Hepatocyte (in vitro differentiated cells): ENCODE results near the gene NSUN6. TPM values are rescaled to one million over a fixed set of nuclear protein-coding genes. Genes with fewer than 3 reads are reported as not detected.
"Not testable (repeated sequence)": the region's sequence is repeated elsewhere in the genome, so short reads cannot be mapped to it uniquely, and the experiment has no call there.

Experiments
- DNase-seq: peaks from one replicate; pipeline ENCODE4 v3.0.0-alpha.2; 2016; ENCODE audit warnings: low spot score
- H2AFZ ChIP-seq: fragments of 200-600 bp; sonication (generic); 2 replicates; pipeline ENCODE4 v1.6.0; 2016; ENCODE audit warnings: antibody characterized with exemption, mild to moderate bottlenecking
- H3K27ac ChIP-seq: fragments of 200-600 bp; sonication (generic); 2 replicates; pipeline ENCODE4 v1.5.1; 2016; ENCODE audit warnings: mild to moderate bottlenecking
- H3K27me3 ChIP-seq: fragments of 200-600 bp; sonication (generic); 2 replicates; pipeline ENCODE4 v1.6.1; 2016
- H3K36me3 ChIP-seq: fragments of 200-600 bp; sonication (generic); replicated peaks from 2 replicates; pipeline ENCODE4 v1.5.1; 2016; ENCODE audit warnings: low read depth; ENCODE audit not compliant: insufficient read depth
- H3K4me1 ChIP-seq: fragments of 200-600 bp; sonication (generic); 2 replicates; pipeline ENCODE4 v1.5.1; 2016; ENCODE audit warnings: mild to moderate bottlenecking, moderate library complexity; ENCODE audit not compliant: insufficient read depth
- H3K4me2 ChIP-seq: fragments of 200-600 bp; sonication (generic); 2 replicates; pipeline ENCODE4 v1.6.0; 2016
- H3K4me3 ChIP-seq: fragments of 200-600 bp; sonication (generic); 2 replicates; pipeline ENCODE4 v1.5.1; 2016; ENCODE audit warnings: mild to moderate bottlenecking
- H3K79me2 ChIP-seq: fragments of 200-600 bp; sonication (generic); 2 replicates; pipeline ENCODE4 v1.6.0; 2017; ENCODE audit warnings: mild to moderate bottlenecking
- H3K9me2 ChIP-seq: fragments of 200-600 bp; sonication (generic); replicated peaks from 2 replicates; pipeline ENCODE4 v1.6.0; 2017; ENCODE audit warnings: mild to moderate bottlenecking; ENCODE audit not compliant: insufficient read depth
- H3K9me3 ChIP-seq: fragments of 200-600 bp; sonication (generic); 2 replicates; pipeline ENCODE4 v1.5.1; 2016; ENCODE audit warnings: low read depth, mild to moderate bottlenecking
- H4K20me1 ChIP-seq: fragments of 200-600 bp; sonication (generic); 2 replicates; pipeline ENCODE4 v1.6.0; 2016; ENCODE audit warnings: mild to moderate bottlenecking; ENCODE audit not compliant: insufficient read depth, poor library complexity, severe bottlenecking
- EZH2 ChIP-seq: fragments of 200-600 bp; sonication (generic); IDR thresholded peaks from 2 replicates; pipeline ENCODE4 v1.6.1; 2016; ENCODE audit warnings: antibody characterized with exemption, mild to moderate bottlenecking, borderline replicate concordance
- EZH2phosphoT487 ChIP-seq: fragments of 200-600 bp; sonication (generic); IDR thresholded peaks from one replicate; pipeline ENCODE4 v1.6.1; 2018; ENCODE audit warnings: antibody characterized with exemption, mild to moderate bottlenecking, low read depth, moderate library complexity; ENCODE audit not compliant: unreplicated experiment, severe bottlenecking
- WGBS: methylation state at CpG from one replicate; pipeline ENCODE4 v1.1.6; 2016; ENCODE audit warnings: low lambda C conversion rate; ENCODE audit errors: missing lambda C conversion rate; 5-methylcytosine and 5-hydroxymethylcytosine counted together
- polyA plus RNA-seq: library from polyadenylated mRNA; unstranded; fragments of >200 nt; fragmentation: Nextera tagmentation; extraction: Ambion mirVana; gene quantifications from 2 replicates; pipeline ENCODE4 v1.2.1, GENCODE V29; 2016
- total RNA-seq: library from RNA; depleted of rRNA; stranded (reverse); fragments of >200 nt; gene quantifications from 2 replicates; pipeline ENCODE4 v1.2.3, GENCODE V29; 2014
- TF ChIP-seq, protein P1 (sequence below): fragments of 200-600 bp; sonication (generic); IDR thresholded peaks from 2 replicates; pipeline ENCODE4 v1.5.1; 2016; ENCODE audit warnings: antibody characterized with exemption, mild to moderate bottlenecking; ENCODE audit not compliant: poor library complexity

The NSUN6 gene
- total and polyA plus RNA-seq, 2 experiments from 2014 or later, result 12.2 to 14.6 TPM

DNA sequence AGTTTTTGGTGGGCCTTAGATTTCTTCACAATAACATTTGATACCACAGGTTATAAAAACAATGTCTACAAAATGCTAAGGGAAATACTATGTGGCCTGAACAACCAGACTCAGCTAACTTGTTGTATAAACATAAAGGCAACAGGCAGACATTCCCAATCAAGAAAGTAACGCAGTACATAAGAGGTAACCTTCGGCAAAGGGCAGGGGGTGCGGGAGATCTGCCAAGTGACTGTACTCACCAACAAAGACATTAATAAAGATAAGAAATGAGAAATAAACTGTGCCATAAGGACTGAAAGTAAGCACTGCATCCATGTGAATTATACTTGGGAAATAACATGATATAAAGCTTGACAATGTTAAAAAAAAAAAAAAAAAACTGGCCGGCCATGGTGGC lies 15.4 kb downstream of the NSUN6 start:
- H3K9me2 ChIP-seq, result no peaks in the 10 kb centered on the region
- no peak overlapping the region for H3K27ac ChIP-seq
- H3K79me2 ChIP-seq, result no peaks in the 10 kb centered on the region
- TF ChIP-seq EZH2phosphoT487 (no peak), EZH2 (no peak)
- TF ChIP-seq, protein P1, sequence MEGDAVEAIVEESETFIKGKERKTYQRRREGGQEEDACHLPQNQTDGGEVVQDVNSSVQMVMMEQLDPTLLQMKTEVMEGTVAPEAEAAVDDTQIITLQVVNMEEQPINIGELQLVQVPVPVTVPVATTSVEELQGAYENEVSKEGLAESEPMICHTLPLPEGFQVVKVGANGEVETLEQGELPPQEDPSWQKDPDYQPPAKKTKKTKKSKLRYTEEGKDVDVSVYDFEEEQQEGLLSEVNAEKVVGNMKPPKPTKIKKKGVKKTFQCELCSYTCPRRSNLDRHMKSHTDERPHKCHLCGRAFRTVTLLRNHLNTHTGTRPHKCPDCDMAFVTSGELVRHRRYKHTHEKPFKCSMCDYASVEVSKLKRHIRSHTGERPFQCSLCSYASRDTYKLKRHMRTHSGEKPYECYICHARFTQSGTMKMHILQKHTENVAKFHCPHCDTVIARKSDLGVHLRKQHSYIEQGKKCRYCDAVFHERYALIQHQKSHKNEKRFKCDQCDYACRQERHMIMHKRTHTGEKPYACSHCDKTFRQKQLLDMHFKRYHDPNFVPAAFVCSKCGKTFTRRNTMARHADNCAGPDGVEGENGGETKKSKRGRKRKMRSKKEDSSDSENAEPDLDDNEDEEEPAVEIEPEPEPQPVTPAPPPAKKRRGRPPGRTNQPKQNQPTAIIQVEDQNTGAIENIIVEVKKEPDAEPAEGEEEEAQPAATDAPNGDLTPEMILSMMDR, result no peak
- no peaks in the 10 kb centered on the region for H3K9me3 ChIP-seq
- H2AFZ ChIP-seq, result no peak overlapping the region
- no peak overlapping the region for H3K4me3 ChIP-seq
- no peaks in the 10 kb centered on the region for H4K20me1 ChIP-seq
- H3K36me3 ChIP-seq, result no peaks in the 10 kb centered on the region
- no peak overlapping the region for H3K4me2 ChIP-seq
- H3K4me1 ChIP-seq, result no peaks in the 10 kb centered on the region
- H3K27me3 ChIP-seq, result no peaks in the 10 kb centered on the region
- WGBS, result 85% methylated on average over 4 of the region's 4 CpGs
- no peak for DNase-seq

DNA sequence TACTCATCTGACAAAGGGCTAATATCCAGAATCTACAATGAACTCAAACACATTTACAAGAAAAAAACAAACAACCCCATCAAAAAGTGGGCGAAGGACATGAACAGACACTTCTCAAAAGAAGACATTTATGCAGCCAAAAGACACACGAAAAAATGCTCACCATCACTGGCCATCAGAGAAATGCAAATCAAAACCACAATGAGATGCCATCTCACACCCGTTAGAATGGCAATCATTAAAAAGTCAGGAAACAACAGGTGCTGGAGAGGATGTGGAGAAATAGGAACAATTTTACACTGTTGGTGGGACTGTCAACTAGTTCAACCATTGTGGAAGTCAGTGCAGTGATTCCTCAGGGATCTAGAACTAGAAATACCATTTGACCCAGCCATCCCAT lies 18.9 kb downstream of the NSUN6 start:
- DNase-seq, H3K79me2 ChIP-seq, H3K4me3 ChIP-seq, H3K4me2 ChIP-seq, H3K27ac ChIP-seq, H3K27me3 ChIP-seq, H4K20me1 ChIP-seq, H3K9me3 ChIP-seq, H3K9me2 ChIP-seq, H2AFZ ChIP-seq, H3K36me3 ChIP-seq, H3K4me1 ChIP-seq: not testable (repeated sequence)
- WGBS, result 96% methylated on average over 2 of the region's 3 CpGs

DNA sequence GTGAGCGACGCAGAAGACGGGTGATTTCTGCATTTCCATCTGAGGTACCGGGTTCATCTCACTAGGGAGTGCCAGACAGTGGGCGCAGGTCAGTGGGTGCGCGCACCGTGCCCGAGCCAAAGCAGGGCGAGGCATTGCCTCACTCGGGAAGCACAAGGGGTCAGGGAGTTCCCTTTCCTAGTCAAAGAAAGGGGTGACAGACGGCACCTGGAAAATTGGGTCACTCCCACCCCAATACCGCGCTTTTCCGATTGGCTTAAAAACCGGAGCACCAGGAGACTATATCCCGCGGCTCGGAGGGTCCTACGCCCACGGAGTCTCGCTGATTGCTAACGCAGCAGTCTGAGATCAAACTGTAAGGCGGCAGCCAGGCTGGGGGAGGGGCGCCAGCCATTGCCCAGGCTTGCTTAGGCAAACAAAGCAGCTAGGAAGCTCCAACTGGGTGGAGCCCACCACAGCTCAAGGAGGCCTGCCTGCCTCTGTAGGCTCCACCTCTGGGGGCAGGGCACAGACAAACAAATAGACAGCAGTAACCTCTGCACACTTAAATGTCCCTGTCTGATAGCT lies 23.9 kb downstream of the NSUN6 start:
- H3K9me3 ChIP-seq, H3K36me3 ChIP-seq, H3K27me3 ChIP-seq, H4K20me1 ChIP-seq, H3K9me2 ChIP-seq, H3K79me2 ChIP-seq: not testable (repeated sequence)
- Histone ChIP-seq H3K27ac (peak overlapping the region; percentile 94), H2AFZ (peak overlapping the region; percentile 83), H3K4me1 (peaks cover 18% of the 10 kb centered on the region), H3K4me2 (peak overlapping the region; percentile 79), H3K4me3 (peak overlapping the region; percentile 51)
- DNase-seq, result peak; percentile 77
- WGBS, result 3% methylated on average over 24 of the region's 25 CpGs

DNA sequence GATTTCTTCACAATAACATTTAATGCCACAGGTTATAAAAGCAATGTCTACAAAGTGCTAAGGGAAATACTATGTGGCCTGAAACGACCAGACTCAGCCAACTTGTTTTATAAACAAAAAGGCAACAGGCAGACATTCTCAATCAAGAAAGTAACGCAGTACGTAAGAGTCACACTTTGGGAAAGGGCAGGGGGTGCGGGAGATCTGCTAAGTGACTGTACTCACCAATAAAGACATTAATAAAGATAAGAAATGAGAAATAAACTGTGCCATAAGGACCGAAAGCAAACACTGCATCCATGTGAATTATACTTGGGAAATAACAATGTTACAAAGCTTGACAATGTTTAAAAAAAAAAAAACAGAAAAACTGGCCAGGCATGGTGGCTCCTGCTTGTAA lies 25.5 kb downstream of the NSUN6 start:
- Histone ChIP-seq H3K9me3 (no peaks in the 10 kb centered on the region), H2AFZ (no peak overlapping the region), H3K4me3 (no peak overlapping the region), H3K79me2 (no peaks in the 10 kb centered on the region), H4K20me1 (no peaks in the 10 kb centered on the region), H3K4me1 (peaks cover 22% of the 10 kb centered on the region), H3K27me3 (no peaks in the 10 kb centered on the region), H3K9me2 (no peaks in the 10 kb centered on the region), H3K27ac (peak overlapping the region; percentile 43), H3K36me3 (no peaks in the 10 kb centered on the region), H3K4me2 (no peak overlapping the region)
- no peak for DNase-seq
- TF ChIP-seq EZH2, result no peak
- no peak for TF ChIP-seq EZH2phosphoT487
- TF ChIP-seq, protein P1, result no peak
- WGBS, result 56% methylated on average over 5 of the region's 5 CpGs

DNA sequence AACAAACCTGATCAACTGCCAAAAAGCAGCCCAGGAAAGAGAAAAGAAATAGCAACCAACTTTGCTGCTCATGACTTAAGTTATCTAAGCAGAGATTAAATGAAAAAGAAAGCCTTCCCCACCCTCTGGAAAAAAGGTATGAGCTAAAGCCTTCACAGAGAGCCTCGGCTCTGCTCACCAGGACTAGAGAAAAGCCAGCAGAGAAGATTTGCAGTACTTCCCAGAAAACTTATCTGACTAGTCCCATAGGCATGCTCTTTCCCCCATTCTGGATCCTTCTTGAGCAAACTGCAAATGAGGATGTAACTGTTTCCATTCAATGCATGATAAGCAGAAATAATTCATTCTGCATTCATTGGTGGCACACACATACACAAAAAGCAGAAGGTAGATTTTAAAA lies 27.7 kb downstream of the NSUN6 start:
- not testable (repeated sequence) for H3K27me3 ChIP-seq, H3K9me2 ChIP-seq, H3K9me3 ChIP-seq, H3K36me3 ChIP-seq, H3K4me3 ChIP-seq, H3K79me2 ChIP-seq, H4K20me1 ChIP-seq, H2AFZ ChIP-seq
- Histone ChIP-seq H3K4me1 (peaks cover 27% of the 10 kb centered on the region), H3K4me2 (peak overlapping the region; percentile 34), H3K27ac (peak overlapping the region; percentile 60)
- WGBS, result 40% methylated on average over 1 of the region's 1 CpG
- DNase-seq, result peak; percentile 46
